GM21576 (cell line): ENCODE data around the gene SMAD7.

ENCODE experiments used
- ATAC-seq: cut with Tn5 transposase; IDR thresholded peaks from one replicate; pipeline ENCODE4 v1.9.1; 2021; ENCODE audit warnings: mild to moderate bottlenecking, moderate library complexity; ENCODE audit not compliant: unreplicated experiment

SMAD7 gene

DNA sequence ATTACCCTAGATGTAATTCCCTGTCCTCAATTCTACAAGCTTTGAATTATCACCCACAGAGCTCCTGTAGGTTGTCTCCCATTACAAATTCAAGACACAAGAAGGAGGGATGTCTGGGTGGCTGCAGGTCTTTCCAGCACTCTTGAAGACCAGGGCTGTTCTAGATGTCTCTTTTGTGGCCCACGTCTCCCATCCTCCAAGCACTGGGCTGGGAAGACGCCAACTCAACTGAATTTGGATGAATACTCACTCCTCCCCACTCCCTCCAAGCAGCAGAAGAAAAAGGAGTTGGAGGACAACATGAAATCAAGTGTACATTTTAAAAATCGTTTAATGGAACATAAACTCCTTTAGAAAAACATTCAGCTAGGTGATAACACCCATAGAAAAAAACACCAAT is 31.2 kb downstream of the SMAD7 start:
- ATAC-seq: no peak

DNA sequence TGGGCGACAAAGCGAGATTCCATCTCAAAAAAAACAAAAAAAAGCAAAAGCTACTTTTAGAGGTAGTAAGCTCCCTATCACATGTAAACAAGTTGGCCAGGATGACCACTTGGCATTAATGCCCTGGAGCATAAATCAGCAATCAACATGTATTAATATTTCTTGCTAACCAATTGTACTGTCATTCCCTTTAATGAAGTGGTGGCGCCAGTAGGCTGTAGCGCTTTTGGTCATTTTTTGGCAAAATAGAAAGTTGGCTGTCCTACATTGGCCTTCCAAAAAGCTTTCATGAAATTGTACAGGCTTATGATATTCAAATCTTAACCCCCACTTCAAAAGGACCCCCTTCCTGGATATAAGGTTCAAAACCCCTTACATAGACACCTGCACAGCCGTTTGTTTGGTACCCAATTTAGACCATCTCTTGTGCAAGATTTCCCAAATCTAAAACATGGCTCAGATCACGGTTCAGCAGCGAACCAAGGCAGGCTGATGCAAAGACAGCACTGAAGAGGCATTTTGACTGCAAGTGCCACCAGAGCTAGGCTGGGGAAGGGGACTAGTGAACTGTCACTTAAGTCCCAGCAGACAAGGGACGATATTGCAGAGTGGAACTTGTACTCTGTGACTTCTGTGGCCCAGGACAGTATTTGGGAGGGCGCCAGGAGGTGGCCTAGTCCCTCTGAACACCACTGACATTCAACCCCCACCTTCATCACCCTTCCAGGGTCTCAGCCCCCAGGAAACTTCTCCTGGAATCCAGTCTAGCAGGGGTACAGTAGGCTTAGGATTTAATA is 31.9 kb downstream of the SMAD7 start:
- no peak for ATAC-seq

DNA sequence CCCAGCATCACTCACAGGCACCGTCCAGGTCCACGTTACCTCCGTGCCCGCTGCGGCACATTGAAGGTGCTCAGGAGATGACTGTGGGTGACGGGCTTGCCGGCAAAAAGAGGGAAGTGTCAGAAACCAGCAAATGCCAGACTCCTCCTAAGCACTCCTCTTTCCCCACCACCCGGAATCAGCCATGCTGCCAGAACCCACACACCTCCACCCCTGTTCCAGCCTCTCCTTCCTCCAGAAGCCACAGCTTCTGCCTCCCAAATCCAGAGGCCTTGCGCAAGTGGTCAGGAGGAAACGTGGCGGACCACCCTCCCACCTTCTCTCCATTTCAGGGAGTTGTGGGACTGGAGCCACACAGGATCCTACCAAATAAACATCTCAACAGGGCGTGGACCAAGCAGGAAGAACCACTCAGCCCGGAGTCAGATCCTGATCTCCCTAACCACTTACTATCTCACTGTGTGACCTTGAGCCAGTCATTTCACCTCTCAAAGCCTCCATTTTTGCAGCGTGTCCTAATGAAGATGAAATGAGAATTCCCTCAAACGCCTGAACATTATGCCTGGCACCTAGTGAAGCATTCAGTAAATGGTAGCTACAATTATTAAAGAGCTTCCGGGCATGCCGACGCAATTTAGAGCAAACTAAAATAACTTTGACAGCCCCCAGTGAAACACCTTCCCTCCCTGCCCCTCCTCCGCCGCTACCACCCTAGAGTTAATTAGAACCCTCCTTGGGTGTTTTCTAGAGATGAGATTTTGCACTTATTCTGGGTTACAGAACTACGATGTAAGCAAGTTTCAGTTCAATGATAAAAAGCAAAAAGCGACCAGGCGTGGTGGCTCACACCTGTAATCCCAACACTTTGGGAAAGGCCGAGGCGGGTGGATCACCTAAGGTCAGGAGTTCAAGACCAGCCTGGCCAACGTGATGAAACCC is 32.9 kb downstream of the SMAD7 start:
- ATAC-seq: no peak

DNA sequence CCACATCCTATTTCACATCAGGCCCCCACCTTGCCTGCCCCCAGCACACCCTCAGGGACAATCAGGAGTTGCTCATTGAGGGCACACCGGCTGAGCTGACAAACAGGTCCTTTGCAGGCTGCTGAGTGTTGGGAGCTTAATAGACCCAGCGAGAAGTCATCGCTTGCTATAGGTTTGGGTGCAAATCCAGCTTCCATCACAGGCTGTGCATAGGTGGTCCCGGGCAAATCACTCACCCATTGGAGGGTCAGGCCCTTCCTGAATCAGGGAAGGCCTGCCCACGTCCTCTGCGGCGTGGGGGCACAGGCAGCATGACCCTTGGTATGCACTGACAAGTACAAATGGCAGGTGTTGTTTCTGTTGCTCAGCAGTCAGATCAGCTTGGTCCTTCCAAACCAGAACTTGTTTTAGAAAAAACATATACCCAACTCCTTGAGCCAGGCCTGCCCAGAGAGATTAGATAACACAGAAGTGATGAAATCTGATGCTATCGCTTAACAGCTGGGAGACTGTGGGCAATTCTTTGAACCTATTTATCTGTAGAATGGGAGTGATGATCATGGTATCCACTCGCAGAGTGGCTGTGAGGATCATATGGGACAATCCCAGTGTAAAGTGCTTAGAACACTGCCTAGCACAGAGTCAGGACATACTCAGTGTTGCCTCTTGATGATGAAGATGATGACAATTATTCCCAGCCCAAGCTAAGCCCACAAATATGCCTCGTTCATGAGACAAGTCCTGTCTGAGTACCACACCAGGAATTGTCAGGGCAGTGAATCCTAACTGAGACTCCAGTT is 34.9 kb downstream of the SMAD7 start:
- no peak for ATAC-seq

DNA sequence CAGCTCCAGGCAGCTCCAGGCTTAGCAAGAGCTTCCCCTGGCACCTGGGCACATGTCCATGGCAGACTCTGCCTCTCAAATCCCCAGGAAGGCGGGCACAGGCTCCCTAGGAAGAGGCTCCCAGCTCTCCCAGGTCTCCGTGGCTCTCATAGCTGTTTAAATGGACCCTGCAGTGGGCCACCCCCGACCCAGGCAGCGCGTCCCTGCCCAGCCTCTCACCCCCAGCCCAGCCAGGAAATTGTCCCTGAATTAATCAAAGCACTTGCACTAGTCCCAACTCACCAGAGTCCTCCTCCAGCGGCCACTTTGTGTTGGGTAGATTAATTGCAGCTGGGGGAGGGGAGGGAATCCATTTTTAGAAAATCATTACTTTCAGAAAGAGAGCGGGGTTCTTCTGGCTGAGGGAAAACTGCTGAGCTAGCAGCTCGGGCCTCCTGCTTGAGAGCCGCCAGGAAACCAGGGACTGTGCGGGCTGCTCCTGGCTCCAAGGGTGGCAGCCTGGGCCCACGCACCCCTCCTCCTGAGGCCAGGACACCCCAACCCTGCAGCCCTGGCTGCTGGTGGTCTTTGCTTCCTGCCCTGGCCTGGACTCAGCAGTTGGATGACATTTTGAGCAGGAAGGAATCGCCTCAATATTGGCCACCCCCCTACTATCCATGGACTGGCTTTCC is 36.0 kb downstream of the SMAD7 start:
- ATAC-seq: no peak

DNA sequence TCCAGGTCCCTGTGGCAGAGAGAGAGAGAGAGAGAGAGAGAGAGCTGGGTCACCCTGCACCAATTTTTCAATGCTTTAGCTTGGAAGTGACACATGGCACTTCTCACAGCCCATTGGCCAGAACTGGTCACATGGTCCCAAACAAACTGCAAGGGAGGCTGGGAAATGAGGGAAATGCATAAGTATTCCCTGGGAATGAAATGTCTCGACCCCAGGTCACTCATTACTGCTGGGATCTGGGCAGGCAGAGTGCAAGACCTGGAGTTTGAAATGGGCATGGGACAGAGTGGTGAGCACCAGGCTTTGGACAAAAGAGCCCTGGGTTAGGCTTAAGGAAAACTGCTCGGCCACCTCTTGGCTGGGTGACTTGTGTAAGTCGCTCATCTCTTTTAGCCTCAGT is 37.0 kb downstream of the SMAD7 start:
- ATAC-seq: no peak

DNA sequence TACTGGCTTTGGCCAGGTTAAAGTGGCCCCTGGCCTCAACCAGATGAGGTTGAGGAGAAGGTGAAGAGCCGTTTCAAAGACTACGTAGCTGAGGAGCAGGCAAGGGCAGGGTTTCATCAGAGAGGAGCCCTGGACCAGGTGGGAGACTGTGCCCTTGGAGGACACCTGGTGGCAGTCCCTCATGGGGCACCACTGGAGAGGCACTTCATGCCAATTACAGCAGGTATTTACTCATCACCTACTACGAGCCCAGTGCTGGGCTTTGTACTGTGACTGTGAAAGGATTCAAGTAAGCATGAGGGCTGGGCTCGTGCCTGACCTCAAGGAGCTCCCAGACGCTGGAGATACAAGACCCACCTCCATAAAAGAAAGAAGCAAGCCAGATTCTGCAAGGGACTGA is 37.6 kb downstream of the SMAD7 start:
- no peak for ATAC-seq

DNA sequence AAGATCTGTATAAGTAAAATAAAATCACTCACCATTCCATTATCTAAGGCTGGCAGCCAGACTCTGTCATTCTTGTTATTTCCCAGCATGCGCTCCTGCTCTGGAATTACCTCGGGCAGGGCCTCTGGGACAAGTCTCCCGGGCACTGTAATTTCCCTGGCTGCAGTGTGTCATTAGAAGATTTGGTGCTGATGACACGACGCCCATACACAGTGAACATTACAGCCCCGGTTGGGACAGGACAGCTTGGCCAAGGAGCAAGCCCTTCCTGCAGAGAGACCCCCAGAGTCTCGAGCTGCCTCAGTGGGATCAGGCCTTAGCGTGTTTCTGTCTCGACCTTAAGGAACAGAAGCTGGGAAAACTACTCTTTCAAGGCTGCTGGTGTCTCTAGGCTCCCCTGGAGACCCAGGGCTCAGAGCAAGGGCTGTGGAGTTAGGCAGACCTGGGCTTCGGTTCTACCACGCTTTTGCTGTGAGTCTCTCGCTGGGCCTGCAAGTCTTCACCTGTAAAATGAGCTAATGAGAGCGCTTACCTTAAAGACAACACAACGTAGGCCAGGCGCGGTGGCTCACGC is 39.7 kb downstream of the SMAD7 start:
- ATAC-seq: no peak

DNA sequence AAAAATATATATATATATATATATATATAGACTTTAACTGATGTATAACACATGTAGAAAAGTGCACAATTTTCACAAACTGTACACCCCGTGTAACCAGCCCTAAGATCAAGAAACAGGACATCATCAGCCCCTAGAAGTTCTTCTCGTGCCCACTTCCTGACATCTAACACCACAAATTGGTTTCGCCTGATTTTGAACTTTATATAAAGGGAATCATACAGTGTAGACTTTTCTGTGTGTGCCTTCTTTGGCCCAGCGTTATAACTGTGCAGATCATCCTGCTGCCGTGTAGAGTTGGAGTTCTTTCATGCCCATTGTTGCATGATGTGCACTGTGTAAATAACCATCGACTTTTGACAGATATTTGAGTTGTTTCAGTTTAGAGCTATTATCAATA is 41.0 kb downstream of the SMAD7 start:
- no peak for ATAC-seq

DNA sequence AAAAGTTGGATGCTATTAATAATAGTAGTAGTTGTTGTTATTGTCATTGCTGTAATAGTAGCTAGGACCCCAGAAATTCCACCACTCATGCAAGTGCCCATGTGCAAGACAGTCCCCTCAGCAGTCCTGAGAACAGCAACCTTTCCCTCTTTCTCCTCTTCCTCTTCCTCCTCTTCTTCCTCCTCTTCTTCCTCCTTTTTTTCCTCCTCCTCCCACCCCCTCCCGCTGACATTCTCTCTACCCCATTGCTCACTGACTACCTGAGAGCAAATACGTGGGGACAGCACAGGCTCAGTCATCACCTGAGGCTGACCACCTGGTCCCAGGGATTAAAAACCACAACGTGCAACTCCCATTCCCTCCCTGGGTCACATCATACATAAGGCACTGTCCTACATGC is 41.8 kb downstream of the SMAD7 start:
- no peak for ATAC-seq

DNA sequence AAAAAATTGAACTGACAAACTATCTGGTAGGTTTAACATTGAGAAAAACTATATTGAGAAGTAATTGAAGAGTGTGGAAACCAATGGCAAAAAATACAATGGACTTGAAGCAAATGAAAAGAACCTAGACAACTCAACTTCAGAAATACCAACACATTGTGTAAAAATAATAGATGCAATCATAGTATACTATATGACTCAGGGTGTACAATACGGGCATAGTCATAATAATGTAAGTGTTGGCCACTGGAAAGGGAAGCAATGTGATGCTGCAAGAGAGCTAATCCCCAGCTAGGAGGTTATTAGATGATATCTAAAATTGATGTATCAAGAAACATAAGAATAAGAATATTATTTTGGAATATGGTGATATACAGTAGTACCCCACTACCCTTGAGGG is 45.3 kb downstream of the SMAD7 start:
- no peak for ATAC-seq

DNA sequence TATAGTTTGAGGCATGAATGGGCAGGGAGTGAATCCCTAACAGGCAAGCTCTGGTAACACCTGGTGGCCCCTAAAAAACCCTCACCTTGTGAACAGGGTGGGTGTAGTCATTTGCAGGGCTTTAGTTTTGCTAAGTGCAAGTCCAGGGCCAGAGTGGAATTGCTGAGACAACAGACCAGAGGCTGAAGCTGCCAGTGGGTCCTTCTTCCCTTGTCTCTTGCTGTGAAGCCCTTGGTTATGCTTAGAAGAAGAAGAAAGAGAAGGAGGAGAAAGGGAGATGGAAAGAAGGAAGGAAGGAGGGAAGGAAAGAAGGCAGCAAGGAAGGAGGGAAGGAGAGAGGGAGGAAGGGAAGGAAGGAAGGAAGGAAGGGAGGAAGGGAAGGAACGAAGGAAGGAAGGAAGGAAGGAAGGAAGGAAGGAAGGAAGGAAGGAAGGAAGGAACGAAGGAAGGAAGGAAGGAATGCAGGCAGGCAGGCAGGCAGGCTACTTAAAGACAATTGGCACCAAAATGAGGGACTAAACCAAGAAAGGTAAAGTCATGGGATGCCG is 45.8 kb downstream of the SMAD7 start:
- no peak for ATAC-seq

DNA sequence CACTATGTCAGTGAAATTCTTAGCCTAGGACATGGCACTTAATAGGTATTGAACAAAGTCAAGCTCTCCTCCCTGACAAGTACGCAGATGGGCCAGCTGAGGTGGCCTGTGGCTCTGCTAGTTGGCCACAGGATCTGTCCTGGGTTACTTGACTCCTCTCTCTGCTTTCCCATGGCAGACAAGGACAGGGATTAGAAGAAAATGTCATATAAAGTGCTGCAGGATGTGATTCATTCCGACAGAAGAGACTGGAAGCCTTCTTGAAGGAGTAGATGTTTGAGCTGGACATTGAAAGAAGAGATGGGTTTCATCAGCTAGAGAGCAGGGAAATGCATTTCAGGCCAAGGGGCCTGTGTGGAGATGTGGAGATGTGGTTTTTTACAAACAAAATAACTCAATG is 46.7 kb downstream of the SMAD7 start:
- ATAC-seq: no peak

DNA sequence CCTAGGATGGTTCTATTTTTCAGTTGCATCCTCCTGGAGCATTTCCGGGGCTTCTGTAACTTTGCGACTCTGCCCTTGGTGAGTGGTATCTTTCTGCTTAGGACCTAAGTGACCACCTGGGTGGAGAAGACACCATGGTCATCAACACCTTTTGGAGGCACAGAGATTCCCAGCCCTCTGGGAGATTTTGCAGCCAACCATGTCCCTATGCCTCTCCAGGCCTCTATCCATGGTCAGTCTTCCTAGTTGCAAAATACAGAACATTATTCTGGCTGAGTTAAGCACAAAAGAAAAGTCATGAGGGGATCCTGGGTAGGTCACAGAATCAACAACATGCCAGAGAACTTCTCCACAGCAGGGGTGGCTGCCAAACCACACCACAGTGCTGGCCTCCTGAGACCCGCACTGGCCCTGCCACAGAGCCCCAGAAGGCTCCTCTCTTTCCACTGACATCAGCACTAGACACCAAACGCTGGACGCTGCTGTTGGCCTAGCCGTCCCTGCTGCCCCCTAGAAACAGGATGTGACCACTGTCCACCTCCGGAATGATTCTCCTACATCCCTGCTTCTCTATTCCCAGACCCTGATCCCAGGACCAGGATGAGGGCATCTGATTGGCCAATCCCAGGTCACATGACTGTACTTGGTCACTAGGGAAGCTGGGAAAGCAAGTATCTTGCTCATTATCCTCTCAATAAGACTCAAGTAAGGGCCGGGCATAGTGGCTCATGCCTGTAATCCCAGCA is 47.7 kb downstream of the SMAD7 start:
- no peak for ATAC-seq

DNA sequence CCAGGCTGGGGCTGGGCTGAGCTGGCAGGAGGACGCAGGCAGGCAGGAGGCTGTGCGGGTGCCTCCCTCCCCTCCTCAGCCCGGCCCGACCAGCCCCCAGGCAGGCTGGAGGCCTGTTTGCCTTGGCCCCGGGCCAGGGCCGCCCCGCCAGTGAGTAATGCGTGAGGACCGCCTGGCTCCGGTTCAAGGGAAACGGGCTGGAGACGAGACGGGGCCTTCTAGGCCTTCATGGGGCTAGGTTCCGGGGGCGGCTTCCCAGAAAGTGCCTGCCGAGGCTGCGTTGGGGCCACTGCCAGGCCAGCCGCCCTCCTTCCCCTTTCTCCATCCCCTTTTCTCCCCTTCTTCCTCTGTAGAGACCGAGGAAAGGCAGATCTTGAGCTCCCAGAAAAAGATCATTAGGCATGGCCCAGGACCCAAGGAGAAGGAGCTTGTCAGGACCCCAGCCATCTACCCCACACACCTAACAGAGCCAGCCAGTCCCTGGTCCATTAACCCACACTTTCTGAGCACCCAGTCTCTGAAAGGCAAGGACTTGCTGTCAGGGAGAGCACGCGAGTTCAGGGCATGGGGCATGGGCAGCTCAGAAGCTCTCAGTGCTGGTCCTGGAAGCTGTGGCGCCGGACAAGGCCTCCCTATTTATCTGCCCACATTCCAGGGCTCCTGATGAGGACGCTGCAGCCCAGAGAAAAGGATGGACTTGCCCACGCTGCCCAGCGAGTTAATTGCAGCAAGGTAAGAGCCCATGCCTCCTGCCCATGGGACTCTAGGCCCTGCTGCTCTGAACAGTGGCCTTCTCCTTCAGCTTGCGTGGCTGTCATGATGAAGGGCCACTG is 48.5 kb downstream of the SMAD7 start:
- ATAC-seq: no peak

DNA sequence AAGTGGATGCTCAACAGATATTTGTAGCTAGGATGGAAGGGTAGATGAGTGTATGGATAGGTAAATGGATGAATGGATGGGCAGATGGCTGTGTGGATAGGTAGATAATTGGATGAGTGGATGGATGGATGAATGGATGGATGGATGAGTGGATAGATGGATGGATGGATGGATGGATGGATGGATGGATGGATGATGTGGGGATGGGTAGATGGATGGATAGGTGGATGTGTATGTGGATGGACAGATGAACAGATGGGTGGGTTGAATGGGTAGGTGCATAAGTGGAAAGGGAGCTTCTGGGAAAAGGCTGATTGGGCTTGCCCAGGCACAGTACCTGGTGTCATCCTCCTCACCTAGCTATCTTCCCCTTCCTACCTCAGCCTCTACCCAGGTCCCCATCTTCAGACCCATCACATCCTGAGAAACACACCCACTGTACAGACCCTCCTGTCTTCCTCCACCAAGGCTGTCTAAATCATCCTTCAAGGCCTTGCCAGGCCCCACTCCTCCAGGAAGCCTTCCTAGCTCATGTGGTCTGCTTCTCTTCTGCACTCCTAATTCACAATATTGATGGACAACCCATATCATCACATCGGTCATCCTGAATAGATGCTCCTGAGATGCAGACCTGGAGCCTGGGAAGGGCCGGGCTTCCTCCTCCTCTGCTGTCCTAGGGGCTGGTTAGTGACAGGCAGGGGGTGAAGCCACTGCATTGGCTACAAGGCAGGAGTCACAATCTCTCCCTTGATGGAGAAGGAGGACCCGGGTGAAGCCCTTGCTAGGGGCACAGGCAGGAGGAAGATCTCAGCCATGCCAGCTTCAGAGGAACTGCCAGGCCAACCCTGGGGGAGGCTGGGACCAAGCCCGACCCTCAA is 49.4 kb downstream of the SMAD7 start:
- no peak for ATAC-seq

DNA sequence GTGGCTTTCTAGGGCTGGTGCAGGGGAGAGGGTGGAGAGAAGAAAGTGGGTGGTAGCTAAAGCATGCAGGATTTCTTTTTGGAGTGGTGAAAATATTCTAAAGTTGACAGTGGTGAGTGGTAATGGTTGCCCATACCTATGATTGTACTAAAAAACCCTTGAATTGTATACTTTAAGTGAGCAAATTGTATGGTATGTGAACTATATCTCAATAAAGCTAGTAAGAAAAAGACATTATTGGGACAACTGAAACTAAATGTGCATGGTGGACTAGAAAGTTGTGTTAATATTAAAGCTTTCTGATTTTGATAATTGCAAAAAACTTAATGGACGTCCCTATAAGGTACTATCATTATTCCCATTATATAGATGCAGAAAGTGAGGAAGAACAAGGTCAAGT is 50.3 kb downstream of the SMAD7 start:
- ATAC-seq: no peak
